Spleen (tissue), 7 donors: ENCODE results near the gene SCFD2.

Source experiments
- POLR2A ChIP-seq, 3 donors: fragments of 450-650 bp; IDR thresholded peaks; one replicate each; pipeline ENCODE4 v1.5.1; 2017; ENCODE audit warnings: antibody characterized with exemption in 3 of 3, mild to moderate bottlenecking in 1 of 3
- POLR2AphosphoS5 ChIP-seq, 3 donors: sonication (generic); formaldehyde crosslinking; IDR thresholded peaks; one replicate each; pipeline ENCODE4 v1.5.1; 2017; ENCODE audit warnings: antibody characterized with exemption in 3 of 3
- TF ChIP-seq, protein P1 (sequence below), 11 experiments: fragments of 200-600 bp in 7 of 11; fragments of 450-650 bp in 4 of 11; sonication (generic) in 4 of 11; IDR thresholded peaks in 8 of 11; conservative IDR thresholded peaks in 3 of 11; 1 replicate in 7 of 11; 2 replicates in 4 of 11; pipeline versions ENCODE4 v1.4.0 to v1.8.0; 2016 to 2021; ENCODE audit warnings: antibody characterized with exemption in 11 of 11, inconsistent platforms in 4 of 11, mild to moderate bottlenecking in 1 of 11
- donor health status: DM: no; HTN: no; CAD: no; lungs with moderate emphysema.
- donor health status: DM: no; HTN: no; CAD: no.
- donor health status: DM: no; HTN: no; CAD: no.

DNA sequence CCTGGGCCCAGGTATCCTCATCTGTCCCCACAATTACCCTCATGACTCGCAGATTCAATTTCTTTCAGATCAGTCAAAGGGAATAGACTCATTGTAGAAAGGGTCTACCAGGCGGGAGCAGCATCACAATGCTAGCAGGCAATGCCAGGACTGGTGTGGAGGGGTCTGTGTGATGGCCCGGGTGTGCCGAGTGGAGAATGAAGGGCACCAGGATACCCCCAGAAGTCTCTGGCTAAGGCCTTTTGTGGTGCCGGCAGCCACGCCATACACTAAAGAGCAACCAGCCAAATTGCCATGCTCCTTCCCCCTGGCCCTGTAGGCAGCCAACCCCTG is 541.6 kb downstream of the SCFD2 start:
- TF ChIP-seq POLR2A (IDR thresholded peaks at IDR 0.05): no peak
- TF ChIP-seq, protein P1, sequence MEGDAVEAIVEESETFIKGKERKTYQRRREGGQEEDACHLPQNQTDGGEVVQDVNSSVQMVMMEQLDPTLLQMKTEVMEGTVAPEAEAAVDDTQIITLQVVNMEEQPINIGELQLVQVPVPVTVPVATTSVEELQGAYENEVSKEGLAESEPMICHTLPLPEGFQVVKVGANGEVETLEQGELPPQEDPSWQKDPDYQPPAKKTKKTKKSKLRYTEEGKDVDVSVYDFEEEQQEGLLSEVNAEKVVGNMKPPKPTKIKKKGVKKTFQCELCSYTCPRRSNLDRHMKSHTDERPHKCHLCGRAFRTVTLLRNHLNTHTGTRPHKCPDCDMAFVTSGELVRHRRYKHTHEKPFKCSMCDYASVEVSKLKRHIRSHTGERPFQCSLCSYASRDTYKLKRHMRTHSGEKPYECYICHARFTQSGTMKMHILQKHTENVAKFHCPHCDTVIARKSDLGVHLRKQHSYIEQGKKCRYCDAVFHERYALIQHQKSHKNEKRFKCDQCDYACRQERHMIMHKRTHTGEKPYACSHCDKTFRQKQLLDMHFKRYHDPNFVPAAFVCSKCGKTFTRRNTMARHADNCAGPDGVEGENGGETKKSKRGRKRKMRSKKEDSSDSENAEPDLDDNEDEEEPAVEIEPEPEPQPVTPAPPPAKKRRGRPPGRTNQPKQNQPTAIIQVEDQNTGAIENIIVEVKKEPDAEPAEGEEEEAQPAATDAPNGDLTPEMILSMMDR (IDR thresholded peaks at IDR 0.05 in 8 of 11, conservative IDR thresholded peaks at IDR 0.05 in 3 of 11): no peak
- no peak for TF ChIP-seq POLR2AphosphoS5 (IDR thresholded peaks at IDR 0.05)
